Measurements from ENCODE around the gene RAET1G. TPM values are rescaled to one million over a fixed set of nuclear protein-coding genes. Genes with fewer than 3 reads are reported as not detected.
"Not testable (repeated sequence)": the region's sequence is repeated elsewhere in the genome, so short reads cannot be mapped to it uniquely, and the experiment has no call there.

Gene RAET1G
- total and polyA plus RNA-seq, 2 donors (not counting 3 experiments of a cell fraction or from before 2014, with no cell fraction given): 1.6 to 2.1 TPM

GRCh38 chr6:149919834-149920225, 3.1 kb downstream of the RAET1G start:
- POLR2A ChIA-PET: no interaction called here
- dilution Hi-C loops (cut with MboI; ENCODE audit: extremely low pct_ligation_motif_present, low sequenced_read_pairs): no loop called here

GRCh38 chr6:149919126-149919833, 3.6 kb downstream of the RAET1G start:
- H3K27ac ChIP-seq (ENCODE audit: insufficient read depth, low read depth, low read length); H3K9ac ChIP-seq (replicated peaks; ENCODE audit: extremely low read depth, insufficient read depth, low read length); H2AFZ ChIP-seq (ENCODE audit: low read depth, low read length); H3K36me3 ChIP-seq (ENCODE audit: control insufficient read depth in 2 of 2, extremely low read depth in 1 of 2, insufficient read depth in 2 of 2, low read length in 2 of 2); H3K9me3 ChIP-seq (replicated peaks; ENCODE audit: control insufficient read depth, insufficient read depth, low read length); H3K4me2 ChIP-seq (ENCODE audit: insufficient read depth, low read length); H3K4me3 ChIP-seq (replicated peaks in 1 of 3; ENCODE audit: insufficient read depth in 1 of 3, low read depth in 1 of 3, low read length in 3 of 3); FAIRE-seq; dilution Hi-C loops (cut with MboI; ENCODE audit: extremely low pct_ligation_motif_present, low sequenced_read_pairs); H3K79me2 ChIP-seq (ENCODE audit: control insufficient read depth, insufficient read depth, low read length); DNase-seq (ENCODE audit: low read depth, low spot score); H4K20me1 ChIP-seq (replicated peaks; ENCODE audit: control insufficient read depth, extremely low read depth, insufficient read depth, low read length); H3K9me1 ChIP-seq (replicated peaks; ENCODE audit: control insufficient read depth, extremely low read depth, insufficient read depth, low read length); H3K4me1 ChIP-seq (ENCODE audit: control insufficient read depth, extremely low read depth, insufficient read depth, low read length); BruUV-seq (replicated peaks); intact Hi-C loops (cut with micrococcal nuclease); CTCF ChIA-PET; POLR2A ChIA-PET: not testable (repeated sequence)
- H3K27me3 ChIP-seq (ENCODE audit: control insufficient read depth in 2 of 2, insufficient read depth in 2 of 2, low read length in 2 of 2): peaks cover 9 to 11% of the 10 kb centered on the region in 2 experiments

More at GRCh38 chr6:149919834-149920225, 3.1 kb downstream of the RAET1G start:
- Histone ChIP-seq H3K9me1 (replicated peaks; ENCODE audit: control insufficient read depth, extremely low read depth, insufficient read depth, low read length) (no peaks in the 10 kb centered on the region), H3K27me3 (ENCODE audit: control insufficient read depth in 2 of 2, insufficient read depth in 2 of 2, low read length in 2 of 2) (peaks cover 9 to 11% of the 10 kb centered on the region in 2 experiments), H3K4me1 (ENCODE audit: control insufficient read depth, extremely low read depth, insufficient read depth, low read length) (no peaks in the 10 kb centered on the region), H3K4me2 (ENCODE audit: insufficient read depth, low read length) (no peak overlapping the region), H4K20me1 (replicated peaks; ENCODE audit: control insufficient read depth, extremely low read depth, insufficient read depth, low read length) (no peaks in the 10 kb centered on the region), H3K27ac (ENCODE audit: insufficient read depth, low read depth, low read length) (no peak overlapping the region), H2AFZ (ENCODE audit: low read depth, low read length) (no peak overlapping the region), H3K9ac (replicated peaks; ENCODE audit: extremely low read depth, insufficient read depth, low read length) (no peak overlapping the region), H3K4me3 (replicated peaks in 1 of 3; ENCODE audit: insufficient read depth in 1 of 3, low read depth in 1 of 3, low read length in 3 of 3) (no peak overlapping the region), H3K79me2 (ENCODE audit: control insufficient read depth, insufficient read depth, low read length) (no peaks in the 10 kb centered on the region), H3K36me3 (ENCODE audit: control insufficient read depth in 2 of 2, extremely low read depth in 1 of 2, insufficient read depth in 2 of 2, low read length in 2 of 2) (no peaks in the 10 kb centered on the region), H3K9me3 (replicated peaks; ENCODE audit: control insufficient read depth, insufficient read depth, low read length) (no peaks in the 10 kb centered on the region)
- DNase-seq (ENCODE audit: low read depth, low spot score) (no peak), FAIRE-seq (no peak)
- intact Hi-C loops (cut with micrococcal nuclease): loop anchor here (5.0 to 10.0 kb wide), 2 partner anchors 353 to 895 kb away; partner anchors contain the start of gene GINM1
- no peak for TF ChIP-seq EZH2 (IDR thresholded peaks at IDR 0.05; ENCODE audit: borderline replicate concordance, low read depth, low read length, severe bottlenecking)
- no peak for TF ChIP-seq GATA2 (IDR thresholded peaks at IDR 0.05; ENCODE audit: insufficient read depth, insufficient read length, low read depth, low read length)
- BruUV-seq (replicated peaks): no TSS peak
- CTCF ChIA-PET: no interaction called here

Measured in endothelial cell of umbilical vein (primary cell).